Fibroblast of skin of abdomen (primary cell): ENCODE results near the gene ATOX1. TPM values are rescaled to one million over a fixed set of nuclear protein-coding genes. Genes with fewer than 3 reads are reported as not detected.
A peak's percentile ranks its signal among the peaks of the same experiment; 100 is the strongest.
"Not testable (repeated sequence)": the region's sequence is repeated elsewhere in the genome, so short reads cannot be mapped to it uniquely, and the experiment has no call there.

ENCODE experiments used
- DNase-seq: peaks from one replicate; pipeline ENCODE4 v3.0.0-alpha.2; 2013
- polyA plus RNA-seq, 2 experiments: library from polyadenylated mRNA; unstranded; fragments of 120-200 nt; gene quantifications; one replicate each; pipeline ENCODE4 v1.2.1, GENCODE V29; 2013; ENCODE audit not compliant: insufficient read length in 2 of 2

ATOX1 gene, protein sequence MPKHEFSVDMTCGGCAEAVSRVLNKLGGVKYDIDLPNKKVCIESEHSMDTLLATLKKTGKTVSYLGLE
- 98.9 TPM for polyA plus RNA-seq (2013, experiment 1 of 2; ENCODE audit: insufficient read length)
- polyA plus RNA-seq (2013, experiment 2 of 2; ENCODE audit: insufficient read length): 91.4 TPM

GRCh38 chr5:151758430-151759241 is at the start of gene ATOX1:
Gene ATOX1 (minus strand): TSS chr5:151758631. CDS start chr5:151758551, 80 bp downstream.
- DNase-seq: peak; percentile 84

- DNase-seq: peak; percentile 91
These were observed 47.2 kb upstream of the ATOX1 start for GRCh38 chr5:151805414-151806223.

- DNase-seq: no peak
These were observed 42.1 kb upstream of the ATOX1 start for GRCh38 chr5:151800532-151800931.

- no peak for DNase-seq
These were observed 41.0 kb upstream of the ATOX1 start for GRCh38 chr5:151799407-151799806.

- no peak for DNase-seq
These were observed 40.2 kb upstream of the ATOX1 start for GRCh38 chr5:151798674-151799073.

- DNase-seq: no peak
These were observed 37.0 kb upstream of the ATOX1 start for GRCh38 chr5:151795426-151795825.

DNA sequence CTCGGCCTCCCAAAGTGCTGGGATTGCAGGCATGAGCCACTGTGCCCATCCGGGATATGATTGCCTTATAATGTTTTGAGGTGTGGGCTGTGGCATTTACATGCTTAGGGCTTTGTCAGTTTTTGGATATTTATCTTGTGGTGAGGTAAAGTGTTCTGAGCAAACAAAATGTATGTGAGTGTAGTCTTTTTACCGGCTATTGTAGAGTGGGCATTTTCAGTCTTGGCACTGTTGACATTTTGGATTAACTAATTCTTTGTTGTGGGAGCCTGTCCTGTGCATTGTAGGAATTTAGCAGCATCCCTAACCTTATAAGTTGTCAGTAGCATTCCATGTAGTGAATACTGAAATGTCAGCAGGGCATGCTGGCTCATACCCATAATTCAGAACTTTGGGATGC is 34.9 kb upstream of the ATOX1 start:
- DNase-seq: no peak

DNA sequence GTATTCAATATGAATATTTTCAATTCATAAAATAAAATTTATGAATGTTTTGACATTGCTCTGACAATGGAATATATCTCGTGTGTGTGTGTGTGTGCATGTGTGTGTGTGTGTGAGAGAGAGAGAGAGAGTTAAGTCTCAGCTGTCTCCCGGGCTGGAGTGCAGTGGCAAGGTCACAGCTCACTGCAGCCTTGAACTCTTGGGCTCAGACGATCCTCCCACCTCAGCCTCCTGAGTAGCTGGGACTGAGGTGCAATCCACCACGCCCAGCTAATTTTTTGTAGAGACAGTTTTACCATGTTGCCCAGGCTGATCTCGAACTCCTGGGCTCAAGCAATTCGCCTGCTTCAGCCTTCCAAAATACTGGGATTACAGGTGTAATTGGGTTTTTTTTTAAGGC is 29.4 kb upstream of the ATOX1 start:
- no peak for DNase-seq

DNA sequence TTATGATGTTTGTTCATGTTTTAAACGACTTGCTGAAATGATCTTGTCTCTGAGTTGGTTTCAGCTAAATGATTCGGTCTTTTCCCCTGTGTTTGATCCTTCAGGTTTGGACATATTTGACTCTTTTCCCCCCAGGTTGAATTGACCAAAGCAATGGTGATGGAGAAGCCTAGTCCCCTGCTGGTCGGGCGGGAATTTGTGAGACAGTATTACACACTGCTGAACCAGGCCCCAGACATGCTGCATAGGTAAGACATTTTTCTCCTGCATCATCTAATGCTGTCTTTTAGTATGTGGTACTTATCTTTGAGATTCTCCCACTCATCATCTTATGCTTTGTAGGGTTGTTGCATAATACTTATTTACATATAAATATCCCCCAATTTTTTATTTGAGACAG is 28.0 kb upstream of the ATOX1 start:
- DNase-seq: no peak

- no peak for DNase-seq
These were observed 25.7 kb upstream of the ATOX1 start for GRCh38 chr5:151784141-151784540.

GRCh38 chr5:151783664-151784063 is 25.2 kb upstream of the ATOX1 start:
- not testable (repeated sequence) for DNase-seq

- DNase-seq: no peak
These were observed 22.8 kb upstream of the ATOX1 start for GRCh38 chr5:151781201-151781600.

DNA sequence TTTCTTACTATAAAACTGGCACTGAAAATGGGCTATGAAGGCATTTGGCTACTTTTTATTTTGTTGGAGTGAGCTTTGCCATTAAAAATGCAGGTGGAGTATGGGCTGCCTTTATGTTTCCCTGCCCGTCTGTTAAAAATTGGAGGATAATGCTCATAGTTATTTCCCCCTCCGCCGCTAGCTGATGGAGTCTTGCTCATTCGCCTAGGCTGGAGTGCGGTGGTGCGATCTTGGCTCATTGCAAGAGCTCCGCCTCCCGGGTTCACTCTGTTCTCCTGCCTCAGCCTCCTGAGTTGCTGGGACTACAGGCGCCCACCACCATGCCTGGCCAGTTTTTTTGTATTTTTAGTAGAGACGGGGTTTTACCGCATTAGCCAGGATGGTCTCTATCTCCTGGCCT is 21.9 kb upstream of the ATOX1 start:
- DNase-seq: no peak

DNA sequence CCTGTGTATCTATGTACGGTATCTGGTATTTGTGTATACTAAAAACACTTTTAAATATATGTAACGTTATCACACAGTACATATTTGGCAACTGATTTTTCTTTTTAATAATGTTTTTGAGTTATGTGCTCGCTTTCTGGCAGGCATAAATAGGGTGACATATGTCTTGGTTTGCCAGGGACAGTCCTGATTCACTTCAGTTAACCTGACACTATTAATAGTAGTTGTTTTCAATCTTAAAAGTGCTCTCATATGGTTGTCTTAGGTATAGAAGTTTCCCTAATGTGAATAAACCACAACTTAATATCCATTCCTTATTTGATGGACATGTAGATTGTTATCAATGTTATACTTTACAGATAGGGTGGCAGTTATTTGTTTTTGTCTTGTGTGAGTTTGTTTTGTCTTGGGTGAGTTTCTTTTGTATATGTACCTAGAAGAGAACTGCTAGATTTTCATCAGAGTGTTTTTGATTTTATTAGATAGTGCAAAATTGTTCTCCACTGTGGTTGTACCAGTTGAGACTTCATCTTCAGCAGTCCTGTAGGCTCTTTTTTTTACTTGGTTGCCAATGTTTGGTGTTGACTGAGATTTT is 21.2 kb upstream of the ATOX1 start:
- no peak for DNase-seq

- no peak for DNase-seq
These were observed 16.7 kb upstream of the ATOX1 start for GRCh38 chr5:151775025-151775606.

GRCh38 chr5:151773951-151774350 is 15.5 kb upstream of the ATOX1 start:
- DNase-seq: no peak

DNA sequence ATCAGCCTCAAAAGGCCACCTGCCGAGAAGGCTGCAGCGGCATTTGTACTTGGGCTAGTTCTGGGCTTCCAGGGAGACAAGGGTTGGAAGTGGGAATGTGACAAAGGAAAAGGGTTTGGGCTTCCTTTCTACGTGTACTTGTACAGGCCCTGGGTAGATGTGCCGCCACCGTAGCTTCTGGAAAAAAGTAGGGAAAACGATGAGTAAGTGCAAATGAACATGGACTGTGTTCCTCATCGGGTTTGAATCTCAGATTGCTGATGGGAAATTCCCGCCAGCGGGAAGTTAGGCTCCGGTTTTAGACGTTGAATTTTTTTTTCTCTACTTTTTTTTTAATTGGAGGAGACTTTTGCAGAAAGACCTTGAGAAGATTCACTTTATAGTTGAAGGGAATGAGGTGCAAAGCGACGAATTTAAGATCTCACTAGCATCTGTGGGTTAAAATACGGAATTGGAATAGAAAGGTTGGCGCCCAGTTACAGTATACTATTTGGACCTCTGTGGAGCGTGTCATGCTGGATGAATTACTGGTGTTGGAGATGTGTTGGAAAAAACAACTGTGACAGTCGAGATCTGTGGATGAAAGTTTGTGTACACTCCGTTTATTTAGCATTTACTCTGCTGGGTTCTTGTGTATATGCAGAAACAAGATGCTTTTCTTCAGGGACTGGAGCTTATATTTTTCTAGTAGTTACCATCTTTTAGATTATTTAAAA is 14.6 kb upstream of the ATOX1 start:
- DNase-seq: peak; percentile 36

DNA sequence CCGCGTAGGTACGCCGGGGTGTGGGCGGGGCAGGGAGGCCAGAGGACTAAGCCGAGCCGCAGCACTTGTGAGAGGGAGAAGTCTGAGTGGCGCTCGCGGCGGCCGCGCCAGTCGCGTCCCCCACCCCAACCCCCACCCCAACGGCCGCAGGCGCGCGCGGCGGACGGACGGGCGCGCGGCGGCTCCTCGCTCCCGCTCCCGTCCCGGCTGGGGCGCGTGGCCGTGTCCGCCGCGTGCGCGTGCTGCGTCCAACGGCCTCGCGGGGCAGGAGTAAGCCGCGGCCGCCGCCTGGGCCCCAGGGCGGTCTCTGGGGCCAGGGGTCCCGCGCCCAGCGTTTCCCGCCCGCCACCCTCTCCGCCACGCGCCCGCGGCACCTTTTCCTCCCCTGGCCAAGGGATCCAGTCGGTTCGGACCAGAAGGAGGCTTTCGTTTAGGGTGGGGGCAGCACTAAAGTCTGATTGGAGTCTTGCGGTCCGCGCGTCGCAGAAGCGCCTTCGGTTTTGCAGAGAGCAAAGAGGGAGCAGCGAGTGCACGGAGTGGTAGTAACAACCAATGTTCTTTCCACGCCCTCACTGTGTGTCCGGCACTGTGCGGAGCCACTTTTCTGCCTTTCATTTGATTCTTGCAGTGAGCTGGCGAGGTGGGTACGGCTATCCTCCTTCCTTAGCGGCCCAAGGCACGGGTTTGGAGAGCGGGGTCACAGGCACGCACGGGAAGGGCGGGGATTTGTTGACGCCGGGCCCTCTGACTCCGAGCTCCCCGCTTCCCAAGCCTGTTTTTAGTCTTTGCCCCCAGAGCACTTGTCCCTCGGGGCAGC is 13.8 kb upstream of the ATOX1 start:
- peak; percentile 8 for DNase-seq

DNA sequence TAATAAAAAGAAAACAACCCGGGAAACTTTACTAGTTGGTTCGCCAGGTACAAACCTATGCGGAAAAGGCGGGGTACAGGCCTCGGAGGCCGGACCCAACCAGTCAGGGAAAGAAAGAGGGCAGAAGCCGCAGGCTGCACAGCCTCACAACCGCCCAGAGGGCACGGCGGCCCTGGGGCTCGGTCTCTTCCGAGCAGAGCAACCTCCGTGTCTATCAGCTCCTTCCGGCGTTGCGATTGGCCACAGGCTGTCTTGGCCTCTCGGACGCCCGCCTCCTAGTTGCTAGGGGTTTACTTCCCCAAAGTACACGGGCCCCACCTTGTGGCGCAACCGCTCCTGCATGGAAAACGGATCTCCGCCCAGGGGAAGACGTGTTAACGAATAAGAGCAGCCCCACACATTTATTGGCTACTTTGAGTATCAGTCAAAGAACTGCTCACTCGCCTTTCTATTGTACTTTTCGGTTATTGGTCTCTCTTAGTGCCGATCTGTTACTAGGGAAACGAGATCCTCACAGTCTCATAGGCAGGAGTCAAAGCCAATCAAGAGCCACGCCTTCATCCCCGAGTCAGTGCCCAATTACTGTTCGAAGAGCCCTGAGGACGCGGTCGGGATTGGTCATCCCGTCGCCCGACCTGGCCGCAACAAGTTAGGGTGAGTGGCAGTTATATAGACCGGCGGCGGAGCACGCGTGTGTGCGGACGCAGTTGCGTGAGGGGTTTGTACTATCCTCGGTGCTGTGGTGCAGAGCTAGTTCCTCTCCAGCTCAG is 13.0 kb upstream of the ATOX1 start, which contains the start of gene G3BP1:
Gene G3BP1, plus strand, starts transcription at position 696 of the 770 bp plus-strand sequence. CDS start 14,667 bp downstream, outside the sequence.
- peak; percentile 100 for DNase-seq
